Endometrium (tissue), 2 donors: ENCODE results near the gene RPS25.
A peak's percentile ranks its signal among the peaks of the same experiment; 100 is the strongest.
"Not testable (repeated sequence)": the region's sequence is repeated elsewhere in the genome, so short reads cannot be mapped to it uniquely, and the experiment has no call there.

Experiments
- FAIRE-seq: peaks from 2 replicates; lab custom pipeline; 2012; peaks lifted over from hg19 to GRCh38; lab: Jason Lieb, UNC
- donor health status: control.
- donor health status: control.

RPS25 gene

GRCh38 chr11:119018074-119018938 is at the start of gene RPS25, which contains the start of gene TRAPPC4:
Gene RPS25, minus strand, starts transcription at chr11:119018343. Its CDS starts 59 bp downstream, at chr11:119018284.
Gene TRAPPC4, plus strand, starts transcription at chr11:119018766. Its CDS starts 30 bp downstream, at chr11:119018796.
- FAIRE-seq = peak; percentile 33

GRCh38 chr11:119067371-119068222 is 49.5 kb upstream of the RPS25 start, which contains the start of gene VPS11:
Gene VPS11, plus strand, starts transcription at chr11:119067818. Its CDS starts 6 bp downstream, at chr11:119067824.
- peak; percentile 87 for FAIRE-seq

- FAIRE-seq = no peak
These were observed 47.2 kb upstream of the RPS25 start for GRCh38 chr11:119065369-119065768.

GRCh38 chr11:119062779-119063178 is 44.6 kb upstream of the RPS25 start:
- no peak for FAIRE-seq

GRCh38 chr11:119061256-119061655 is 43.1 kb upstream of the RPS25 start:
- no peak for FAIRE-seq

- not testable (repeated sequence) for FAIRE-seq
These were observed 41.0 kb upstream of the RPS25 start for GRCh38 chr11:119059128-119059527.

- FAIRE-seq = no peak
These were observed 39.0 kb upstream of the RPS25 start, which contains the start of gene HYOU1 for GRCh38 chr11:119057000-119057769. Gene HYOU1, minus strand, starts transcription at chr11:119057205. Its CDS starts 1,045 bp downstream, at chr11:119056160.

- FAIRE-seq = no peak
These were observed 38.4 kb upstream of the RPS25 start for GRCh38 chr11:119056421-119056999.

GRCh38 chr11:119055901-119056300 is 37.8 kb upstream of the RPS25 start:
- FAIRE-seq = no peak

- FAIRE-seq = no peak
These were observed 36.3 kb upstream of the RPS25 start for GRCh38 chr11:119054418-119054817.

GRCh38 chr11:119052163-119052814 is 34.1 kb upstream of the RPS25 start:
- no peak for FAIRE-seq

- FAIRE-seq = no peak
These were observed 33.5 kb upstream of the RPS25 start for GRCh38 chr11:119051440-119052162.

- FAIRE-seq = no peak
These were observed 30.9 kb upstream of the RPS25 start for GRCh38 chr11:119049081-119049480.

GRCh38 chr11:119048644-119049043 is 30.5 kb upstream of the RPS25 start:
- no peak for FAIRE-seq

- no peak for FAIRE-seq
These were observed 29.1 kb upstream of the RPS25 start for GRCh38 chr11:119047205-119047604.

- FAIRE-seq = no peak
These were observed 28.3 kb upstream of the RPS25 start for GRCh38 chr11:119046489-119046888.

GRCh38 chr11:119044708-119045107 is 26.6 kb upstream of the RPS25 start:
- FAIRE-seq = no peak

GRCh38 chr11:119042927-119043326 is 24.8 kb upstream of the RPS25 start:
- FAIRE-seq = no peak

GRCh38 chr11:119041821-119042514 is 23.8 kb upstream of the RPS25 start:
- no peak for FAIRE-seq

- not testable (repeated sequence) for FAIRE-seq
These were observed 21.3 kb upstream of the RPS25 start for GRCh38 chr11:119039471-119039870.
